K562 (cell line): Measurements from ENCODE around the gene CCL8. TPM values are rescaled to one million over a fixed set of nuclear protein-coding genes. Genes with fewer than 3 reads are reported as not detected.

Experiments
- ATAC-seq: fragments of 200-7000 bp; cut with Tn5 transposase; 3 replicates; pipeline ENCODE4 v1.9.1; 2020; ENCODE audit warnings: moderate library complexity
- BruUV-seq: library from RNA; stranded (reverse); fragments of 400-500 nt; replicated peaks from 2 replicates; lab custom pipeline; 2021; lab: Mats Ljungman, UMichigan
- CTCF ChIA-PET: fragments of 300-600 bp; formaldehyde crosslinking; extraction: SDS; loops from one replicate; lab custom pipeline; 2021; ENCODE audit warnings: low intra/inter-chr PET ratio; lab: Yijun Ruan, JAX
- POLR2A ChIA-PET: fragments of 300-600, 350-650 bp; sonication (Branson Sonifier 250); formaldehyde crosslinking; extraction: SDS; loops from one replicate; lab custom pipeline; 2021; ENCODE audit warnings: antibody characterized with exemption, inconsistent platforms; lab: Yijun Ruan, JAX
- DNase-seq, 4 experiments: peaks; one replicate each; pipeline versions ENCODE4 v3.0.0 to v3.0.0-alpha.2; 2011 to 2018; ENCODE audit warnings: low spot score in 3 of 4, mixed read lengths in 3 of 4; ENCODE audit errors: extremely low read depth in 1 of 4
- FAIRE-seq: peaks from 2 replicates; lab custom pipeline; 2011; peaks lifted over from hg19 to GRCh38; lab: Jason Lieb, UNC
- H2AFZ ChIP-seq: 2 replicates; pipeline ENCODE4 v1.6.0; 2011; ENCODE audit warnings: low read depth, low read length, control low read depth, inconsistent platforms
- H3K27ac ChIP-seq: fragments of 200-600 bp; 3 replicates; pipeline ENCODE4 v1.8.0; 2011; ENCODE audit warnings: low read depth, mild to moderate bottlenecking, control low read depth, inconsistent platforms, low read length, moderate library complexity, mixed read lengths; ENCODE audit errors: extremely low read depth
- H3K27me3 ChIP-seq, 2 experiments: fragments of 300-600 bp in 1 of 2; 2 replicates in 1 of 2; 3 replicates in 1 of 2; pipeline versions ENCODE4 v1.6.0 to v1.8.0; 2011; ENCODE audit warnings: inconsistent platforms in 2 of 2, low read length in 2 of 2, mild to moderate bottlenecking in 1 of 2, mixed read lengths in 1 of 2, moderate library complexity in 1 of 2; ENCODE audit not compliant: control insufficient read depth in 2 of 2, insufficient read depth in 2 of 2
- H3K36me3 ChIP-seq: fragments of 300-600 bp; 3 replicates; pipeline ENCODE4 v1.8.0; 2011; ENCODE audit warnings: mild to moderate bottlenecking, low read length, inconsistent platforms; ENCODE audit not compliant: control insufficient read depth, insufficient read depth
- H3K4me1 ChIP-seq, 2 experiments: fragments of 200-600 bp in 1 of 2; replicated peaks in 1 of 2; 2 replicates in 1 of 2; 3 replicates in 1 of 2; pipeline versions ENCODE4 v1.5.1 to v1.8.0; 2011; ENCODE audit warnings: inconsistent platforms in 2 of 2, low read length in 2 of 2, mild to moderate bottlenecking in 1 of 2, mixed read lengths in 1 of 2, moderate library complexity in 1 of 2; ENCODE audit not compliant: control insufficient read depth in 2 of 2, insufficient read depth in 2 of 2
- H3K4me2 ChIP-seq: 2 replicates; pipeline ENCODE4 v1.6.1; 2011; ENCODE audit warnings: low read length, control low read depth, inconsistent platforms, mixed read lengths; ENCODE audit not compliant: insufficient read depth
- H3K4me3 ChIP-seq: fragments of 200-600 bp; sonication (generic), shearing (Covaris generic); 2 replicates; pipeline ENCODE4 v1.5.1; 2016; ENCODE audit warnings: control low read depth, inconsistent platforms
- H3K79me2 ChIP-seq: fragments of 200-600 bp; 3 replicates; pipeline ENCODE4 v1.8.0; 2011; ENCODE audit warnings: low read length, inconsistent platforms; ENCODE audit not compliant: control insufficient read depth, insufficient read depth
- H3K9ac ChIP-seq, 2 experiments: 2 replicates each; pipeline versions ENCODE4 v1.6.0 to v1.6.1; 2011; ENCODE audit warnings: low read depth in 2 of 2, low read length in 2 of 2, control low read depth in 1 of 2, inconsistent platforms in 1 of 2, mild to moderate bottlenecking in 1 of 2, mixed read lengths in 1 of 2; ENCODE audit not compliant: insufficient read depth in 1 of 2
- H3K9me1 ChIP-seq: one replicate; pipeline ENCODE4 v1.6.0; 2011; ENCODE audit warnings: inconsistent platforms, mild to moderate bottlenecking, low read length, moderate library complexity; ENCODE audit not compliant: control insufficient read depth, insufficient read depth
- H3K9me3 ChIP-seq: replicated peaks from 2 replicates; pipeline ENCODE4 v1.5.1; 2011; ENCODE audit warnings: low read depth, low read length, inconsistent platforms; ENCODE audit not compliant: control insufficient read depth, insufficient read depth
- H4K20me1 ChIP-seq: replicated peaks from 2 replicates; pipeline ENCODE4 v1.6.1; 2011; ENCODE audit warnings: low read length, inconsistent platforms, mixed read lengths; ENCODE audit not compliant: control insufficient read depth, insufficient read depth
- C11orf30 ChIP-seq: fragments of 450-650 bp; IDR thresholded peaks from 2 replicates; pipeline ENCODE4 v1.6.1; 2016; ENCODE audit warnings: low read depth, mild to moderate bottlenecking
- CSDE1 ChIP-seq, 2 experiments: fragments of 450-650 bp; IDR thresholded peaks; 2 replicates each; pipeline ENCODE4 v1.6.1; 2016; ENCODE audit warnings: mild to moderate bottlenecking in 1 of 2
- DPF2 ChIP-seq: fragments of 450-650 bp; IDR thresholded peaks from 2 replicates; pipeline ENCODE4 v1.6.1; 2016
- E2F3 ChIP-seq: fragments of 250-450 bp; sonication (Bioruptor Pico); IDR thresholded peaks from 2 replicates; pipeline ENCODE4 v1.4.0; 2020; ENCODE audit warnings: mild to moderate bottlenecking
- EP400 ChIP-seq: fragments of 450-650 bp; IDR thresholded peaks from 2 replicates; pipeline ENCODE4 v1.6.1; 2017; ENCODE audit warnings: antibody characterized with exemption, mild to moderate bottlenecking, moderate library complexity
- NFXL1 ChIP-seq: fragments of 450-650 bp; formaldehyde crosslinking; IDR thresholded peaks from 2 replicates; pipeline ENCODE4 v1.4.0; 2021; ENCODE audit warnings: mild to moderate bottlenecking
- NKRF ChIP-seq: fragments of 450-650 bp; IDR thresholded peaks from 2 replicates; pipeline ENCODE4 v1.6.1; 2016; ENCODE audit warnings: borderline replicate concordance
- NR1H2 ChIP-seq: sonication (generic); formaldehyde crosslinking; IDR thresholded peaks from 2 replicates; pipeline ENCODE4 v1.4.0; 2020; ENCODE audit warnings: mild to moderate bottlenecking, missing genetic modification reagents
- POLR2G ChIP-seq: fragments of 200-400 bp; formaldehyde crosslinking; IDR thresholded peaks from 2 replicates; pipeline ENCODE4 v1.6.1; 2017; ENCODE audit warnings: low read depth, mild to moderate bottlenecking, antibody characterized with exemption, low read length, moderate library complexity
- SMAD2 ChIP-seq: fragments of 150-350 bp; IDR thresholded peaks from 2 replicates; pipeline ENCODE4 v1.6.1; 2014; ENCODE audit warnings: low read depth, mild to moderate bottlenecking, low read length
- SNIP1 ChIP-seq: fragments of 450-650 bp; IDR thresholded peaks from 2 replicates; pipeline ENCODE4 v1.7.1; 2017; ENCODE audit warnings: low read depth, mild to moderate bottlenecking
- ZNF146 ChIP-seq: IDR thresholded peaks from one replicate; pipeline ENCODE4 v1.6.1; 2018; ENCODE audit warnings: missing compliant biosample characterization; ENCODE audit not compliant: unreplicated experiment
- ZNF316 ChIP-seq: fragments of 450-650 bp; IDR thresholded peaks from 2 replicates; pipeline ENCODE4 v1.6.1; 2016
- WGBS: fragments of 100-300 bp; shearing (Covaris generic); methylation state at CpG from one replicate; pipeline ENCODE4 v1.1.6; 2016; ENCODE audit warnings: low coverage, mixed read lengths; ENCODE audit not compliant: insufficient coverage; ENCODE audit errors: missing lambda C conversion rate; 5-methylcytosine and 5-hydroxymethylcytosine counted together
- in situ Hi-C: fragments of 300-500 bp; cut with MboI; formaldehyde crosslinking; loops from 4 replicates; pipeline ENCODE4 v1.15.0; 2018; ENCODE audit warnings: inconsistent platforms, mixed read lengths
- intact Hi-C: fragments of 100-400 bp; cut with micrococcal nuclease; formaldehyde crosslinking; loops from 2 replicates; pipeline ENCODE4 v1.14.2; 2022
- polyA plus RNA-seq, 8 experiments: library from polyadenylated mRNA; depleted of rRNA in 4 of 8; stranded (reverse) in 5 of 8; unstranded in 3 of 8; fragments of >200 nt; fragmentation: Nextera tagmentation in 2 of 8; fragmentation: Illumina TruSeq in 1 of 8; extraction: Ambion mirVana in 2 of 8; extraction: Trizol in 1 of 8; gene quantifications; 2 replicates each; pipeline versions ENCODE4 v1.2.1 to v1.2.3, GENCODE V29; 2011 to 2014; ENCODE audit warnings: inconsistent platforms in 1 of 8, missing spikeins in 1 of 8
- total RNA-seq, 7 experiments: library from RNA; depleted of rRNA in 6 of 7; stranded (reverse); fragments of >200 nt in 6 of 7; fragmentation: Illumina TruSeq in 2 of 7; extraction: Trizol in 2 of 7; gene quantifications; 2 replicates each; pipeline versions ENCODE4 v1.2.1 to v1.2.3, GENCODE V29; 2011 to 2021; ENCODE audit warnings: low replicate concordance in 1 of 7
- TF ChIP-seq, protein P1 (sequence below), 3 experiments: fragments of 200-800 bp in 1 of 3; sonication (Bioruptor generic) in 1 of 3; sonication (generic) in 1 of 3; formaldehyde crosslinking in 1 of 3; IDR thresholded peaks; 2 replicates each; pipeline versions ENCODE4 v1.6.1 to v1.8.0; 2016 to 2022; ENCODE audit warnings: mild to moderate bottlenecking in 2 of 3, missing compliant biosample characterization in 2 of 3, missing genetic modification characterization in 2 of 3, missing genetic modification reagents in 1 of 3

CCL8 gene
- total and polyA plus RNA-seq, 9 of the 15 experiments (the other 6 are each of a cell fraction or from before 2014, with no cell fraction given): 0.06 TPM; not detected in 8

- H3K4me1 ChIP-seq: no peaks in the 10 kb centered on the region
- no peak overlapping the region for H2AFZ ChIP-seq
- BruUV-seq: no TSS peak
- no peaks in the 10 kb centered on the region for H3K36me3 ChIP-seq
- ChIA-PET CTCF (no interaction called here), POLR2A (interaction anchor here (0.9 to 1.5 kb wide), 2 partner anchors 9 to 20 kb away, joined by 3 read pairs; partner anchors contain the start of gene CCL11)
- H3K4me3 ChIP-seq: no peak overlapping the region
- no peaks in the 10 kb centered on the region for H4K20me1 ChIP-seq
- no peak overlapping the region for H3K9ac ChIP-seq
- ATAC-seq (no peak), FAIRE-seq (no peak), DNase-seq (no peak)
- no peaks in the 10 kb centered on the region for H3K9me1 ChIP-seq
- intact Hi-C loops (no loop called here), in situ Hi-C loops (no loop called here)
- H3K4me2 ChIP-seq: no peak overlapping the region
- H3K27ac ChIP-seq: no peak overlapping the region
- 2% methylated on average over 4 of the region's 4 CpGs for WGBS
- no peak for TF ChIP-seq EP400
- TF ChIP-seq ZNF146 (CRISPR knock-in tag): no peak
- TF ChIP-seq, protein P1, sequence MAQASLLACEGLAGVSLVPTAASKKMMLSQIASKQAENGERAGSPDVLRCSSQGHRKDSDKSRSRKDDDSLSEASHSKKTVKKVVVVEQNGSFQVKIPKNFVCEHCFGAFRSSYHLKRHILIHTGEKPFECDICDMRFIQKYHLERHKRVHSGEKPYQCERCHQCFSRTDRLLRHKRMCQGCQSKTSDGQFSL (CRISPR knock-in tag; IDR thresholded peaks at IDR 0.05): no peak
- TF ChIP-seq, protein P1 (tag; IDR thresholded peaks at IDR 0.05): no peak
- TF ChIP-seq NR1H2 (CRISPR knock-in tag): no peak
- no peak for TF ChIP-seq NKRF
- TF ChIP-seq E2F3 (CRISPR knock-in tag): no peak
- TF ChIP-seq POLR2G: no peak
- TF ChIP-seq SNIP1: no peak
- no peak for TF ChIP-seq C11orf30
- no peak for TF ChIP-seq SMAD2
- TF ChIP-seq ZNF316: no peak
- TF ChIP-seq NFXL1 (CRISPR knock-in tag): no peak
- no peak for TF ChIP-seq DPF2
- TF ChIP-seq CSDE1 (IDR thresholded peaks at IDR 0.05): no peak
- no peaks in the 10 kb centered on the region for H3K9me3 ChIP-seq
- no peaks in the 10 kb centered on the region for H3K79me2 ChIP-seq
- H3K27me3 ChIP-seq: no peaks in the 10 kb centered on the region
Measured at GRCh38 chr17:34276826-34277225, 42.4 kb upstream of the CCL8 start.
